ENCODE measurements around the gene TIMP3.

TIMP3 gene

DNA sequence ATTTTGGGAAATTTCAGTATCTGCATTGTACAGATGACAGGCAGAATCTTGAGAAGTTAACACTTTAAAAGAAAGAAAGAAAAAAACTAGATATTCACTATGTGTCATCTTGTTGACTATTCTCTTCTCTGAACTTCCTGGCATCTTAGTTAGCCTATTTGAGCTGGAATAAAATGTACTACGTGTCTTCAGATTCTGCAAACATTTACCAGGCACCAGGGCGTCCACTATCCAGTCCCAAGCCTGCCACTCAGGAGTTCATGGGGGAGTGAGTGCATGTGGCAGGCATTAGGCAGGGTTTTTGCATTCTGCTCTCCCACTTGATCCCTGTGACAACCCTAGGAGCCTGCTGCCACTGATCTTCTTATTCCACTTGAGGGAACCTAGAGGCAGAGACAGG is 25.0 kb downstream of the TIMP3 start:
- TF ChIP-seq CTCF (IDR thresholded peaks at IDR 0.05; ENCODE audit: control extremely low read depth, extremely low read depth, low read depth, missing control alignments): no peak
- CTCF ChIA-PET: interaction anchor here (1.3 to 2.8 kb wide), 4 partner anchors 9 to 29 kb away, joined by 4 to 8 read pairs (median 5); no protein-coding TSS in a partner anchor
- no peak for DNase-seq (ENCODE audit: extremely low spot score)
- POLR2A ChIA-PET: no interaction called here

- POLR2A ChIA-PET: no interaction called here
- TF ChIP-seq CTCF (IDR thresholded peaks at IDR 0.05; ENCODE audit: control extremely low read depth, extremely low read depth, low read depth, missing control alignments): no peak
- DNase-seq (ENCODE audit: extremely low spot score): no peak
- CTCF ChIA-PET: interaction anchor here (1.1 to 2.8 kb wide), 6 partner anchors 9 to 191 kb away, joined by 3 to 8 read pairs (median 4); no protein-coding TSS in a partner anchor
Measured at GRCh38 chr22:32827049-32827602, 25.6 kb downstream of the TIMP3 start.

GRCh38 chr22:32828150-32828549 is 26.6 kb downstream of the TIMP3 start:
- no peak for DNase-seq (ENCODE audit: extremely low spot score)
- POLR2A ChIA-PET: no interaction called here
- TF ChIP-seq CTCF (IDR thresholded peaks at IDR 0.05; ENCODE audit: control extremely low read depth, extremely low read depth, low read depth, missing control alignments): no peak
- CTCF ChIA-PET: interaction anchor here (1.1 to 2.8 kb wide), 5 partner anchors 7 to 190 kb away, joined by 3 to 8 read pairs (median 5); no protein-coding TSS in a partner anchor

DNA sequence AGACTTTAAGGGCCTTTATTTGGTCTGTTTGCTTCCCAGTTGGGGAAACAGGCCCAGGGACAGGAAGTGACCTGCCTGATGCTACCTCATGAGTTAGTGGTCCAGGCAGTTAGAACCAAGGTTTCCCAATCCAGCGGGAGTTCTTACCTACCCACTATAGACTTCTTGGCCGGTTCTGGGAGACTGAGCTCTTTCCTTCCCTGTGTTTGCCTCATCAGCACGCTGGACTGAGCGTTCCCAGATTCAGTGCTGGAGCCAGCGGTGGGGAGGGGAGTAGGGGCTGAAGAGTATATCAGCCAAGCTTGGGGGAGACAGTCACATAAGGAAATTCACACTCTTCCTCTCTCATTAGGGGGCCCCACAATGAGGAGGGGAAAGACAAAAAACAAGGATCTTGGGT is 27.1 kb downstream of the TIMP3 start:
- DNase-seq (ENCODE audit: extremely low spot score): no peak
- no peak for TF ChIP-seq CTCF (IDR thresholded peaks at IDR 0.05; ENCODE audit: control extremely low read depth, extremely low read depth, low read depth, missing control alignments)
- CTCF ChIA-PET: interaction anchor here (1.3 to 2.8 kb wide), 4 partner anchors 17 to 32 kb away, joined by 3 to 8 read pairs (median 4); no protein-coding TSS in a partner anchor
- POLR2A ChIA-PET: no interaction called here

DNA sequence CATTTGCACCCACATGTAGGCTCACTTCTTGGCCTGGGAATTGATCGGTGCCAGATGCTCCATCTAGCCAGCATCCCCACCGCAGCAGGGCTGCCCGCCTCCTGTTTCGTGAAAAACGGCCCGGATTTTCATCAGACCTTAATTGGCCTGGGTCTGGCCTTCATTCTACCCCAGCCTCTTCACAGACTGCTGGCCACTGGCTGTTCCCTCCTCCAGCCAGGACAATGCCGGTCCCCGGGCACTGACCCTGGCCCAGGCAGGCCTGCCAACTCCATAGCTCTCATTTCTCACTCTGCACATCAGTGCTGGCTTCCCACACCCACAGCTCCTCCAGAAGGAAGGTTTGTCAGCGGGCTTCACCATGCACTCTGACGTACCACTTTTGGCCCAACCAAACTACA is 27.9 kb downstream of the TIMP3 start:
- ChIA-PET CTCF (interaction anchor here (1.5 kb wide), 2 partner anchors 23 to 33 kb away, joined by 4 to 5 read pairs; no protein-coding TSS in a partner anchor), POLR2A (no interaction called here)
- no peak for TF ChIP-seq CTCF (IDR thresholded peaks at IDR 0.05; ENCODE audit: control extremely low read depth, extremely low read depth, low read depth, missing control alignments)
- DNase-seq (ENCODE audit: extremely low spot score): no peak

DNA sequence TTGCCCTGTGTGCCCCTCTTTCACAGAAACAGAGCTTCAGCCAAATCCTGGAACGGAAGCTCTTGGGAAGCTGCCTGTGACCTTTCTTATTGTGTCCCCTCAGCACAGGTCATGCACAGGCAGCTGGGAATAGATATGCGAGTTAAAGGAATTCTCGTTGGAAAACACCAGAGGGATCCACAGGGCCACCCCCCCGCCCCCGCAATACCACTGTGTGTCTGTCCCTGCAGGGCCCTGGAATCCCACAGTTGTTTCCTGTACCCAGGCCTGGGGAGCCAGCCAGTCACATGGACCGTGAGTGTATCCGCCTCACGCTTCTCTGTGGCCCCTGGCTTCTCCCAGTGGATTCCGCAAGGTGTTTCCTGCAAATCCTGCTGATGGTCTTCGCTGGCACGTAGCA is 29.0 kb downstream of the TIMP3 start:
- TF ChIP-seq CTCF (IDR thresholded peaks at IDR 0.05; ENCODE audit: control extremely low read depth, extremely low read depth, low read depth, missing control alignments): no peak
- ChIA-PET POLR2A (no interaction called here), CTCF (interaction anchor here (1.2 kb wide), 1 partner anchor 18 kb away, joined by 3 read pairs; no protein-coding TSS in a partner anchor)
- no peak for DNase-seq (ENCODE audit: extremely low spot score)

All from GM10248 (cell line).